ENCODE results near the gene RPS6KB2.

GRCh38 chr11:67397536-67397935 lies 30.8 kb upstream of the RPS6KB2 start:
- no peak for TF ChIP-seq MYC (IDR thresholded peaks at IDR 0.05; ENCODE audit: low read depth, low read length)
- TF ChIP-seq, protein P1, sequence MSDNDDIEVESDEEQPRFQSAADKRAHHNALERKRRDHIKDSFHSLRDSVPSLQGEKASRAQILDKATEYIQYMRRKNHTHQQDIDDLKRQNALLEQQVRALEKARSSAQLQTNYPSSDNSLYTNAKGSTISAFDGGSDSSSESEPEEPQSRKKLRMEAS (IDR thresholded peaks at IDR 0.05; ENCODE audit: insufficient read depth, insufficient read length) = no peak
- no peak for TF ChIP-seq CTCF (IDR thresholded peaks at IDR 0.05; ENCODE audit: extremely low read depth in 1 of 2, insufficient read depth in 1 of 2, low read depth in 1 of 2, low read length in 2 of 2)
- no peak for TF ChIP-seq POLR2A (IDR thresholded peaks at IDR 0.05; ENCODE audit: low read depth, low read length)
- TF ChIP-seq JUN (IDR thresholded peaks at IDR 0.05; ENCODE audit: borderline replicate concordance, insufficient read depth, insufficient read length, low read depth) = no peak
- TF ChIP-seq EZH2 (IDR thresholded peaks at IDR 0.05; ENCODE audit: borderline replicate concordance, low read depth, low read length, severe bottlenecking) = no peak
- TF ChIP-seq POLR2AphosphoS5 (IDR thresholded peaks at IDR 0.05; ENCODE audit: insufficient read depth, low read depth, low read length) = no peak

Data from endothelial cell of umbilical vein (primary cell).